GM19193 (cell line): ENCODE data around the gene KIF4B.

Source experiments
- POLR2A ChIP-seq: IDR thresholded peaks from 4 replicates; pipeline ENCODE4 v1.6.1; 2011; ENCODE audit not compliant: insufficient read depth, insufficient read length; ENCODE audit errors: extremely low read depth

The KIF4B gene

GRCh38 chr5:155013526-155013925 is at the start of gene KIF4B:
Gene KIF4B (plus strand): TSS chr5:155013755. CDS start chr5:155013860, 105 bp downstream.
- TF ChIP-seq POLR2A, result no peak

GRCh38 chr5:154966081-154966841 is 47.3 kb upstream of the KIF4B start:
- TF ChIP-seq POLR2A, result no peak

- TF ChIP-seq POLR2A, result no peak
Measured at GRCh38 chr5:154966874-154967273, 46.7 kb upstream of the KIF4B start.

- TF ChIP-seq POLR2A, result no peak
Measured at GRCh38 chr5:154967421-154968024, 46.0 kb upstream of the KIF4B start.

GRCh38 chr5:154968953-154969352 is 44.6 kb upstream of the KIF4B start:
- no peak for TF ChIP-seq POLR2A

GRCh38 chr5:154970759-154971158 is 42.8 kb upstream of the KIF4B start:
- no peak for TF ChIP-seq POLR2A

- TF ChIP-seq POLR2A, result no peak
Measured at GRCh38 chr5:154971501-154971900, 42.1 kb upstream of the KIF4B start.

GRCh38 chr5:154972476-154973080 is 41.0 kb upstream of the KIF4B start:
- TF ChIP-seq POLR2A, result no peak

GRCh38 chr5:154977409-154977808 is 36.1 kb upstream of the KIF4B start:
- TF ChIP-seq POLR2A, result no peak

GRCh38 chr5:154984946-154985516 is 28.5 kb upstream of the KIF4B start:
- TF ChIP-seq POLR2A, result no peak

GRCh38 chr5:154986151-154986550 is 27.4 kb upstream of the KIF4B start:
- TF ChIP-seq POLR2A, result no peak

- TF ChIP-seq POLR2A, result no peak
Measured at GRCh38 chr5:154989626-154990025, 23.9 kb upstream of the KIF4B start.

- TF ChIP-seq POLR2A, result no peak
Measured at GRCh38 chr5:154993461-154993860, 20.1 kb upstream of the KIF4B start.

GRCh38 chr5:154995679-154996078 is 17.9 kb upstream of the KIF4B start:
- no peak for TF ChIP-seq POLR2A

- no peak for TF ChIP-seq POLR2A
Measured at GRCh38 chr5:154997746-154998145, 15.8 kb upstream of the KIF4B start.

GRCh38 chr5:154999865-155000264 is 13.7 kb upstream of the KIF4B start:
- no peak for TF ChIP-seq POLR2A

- no peak for TF ChIP-seq POLR2A
Measured at GRCh38 chr5:155001523-155001922, 12.0 kb upstream of the KIF4B start.
